GM19193 (cell line): ENCODE results near the gene SREBF2.

Experiments
- POLR2A ChIP-seq: IDR thresholded peaks from 4 replicates; pipeline ENCODE4 v1.6.1; 2011; ENCODE audit not compliant: insufficient read depth, insufficient read length; ENCODE audit errors: extremely low read depth

Gene SREBF2

DNA sequence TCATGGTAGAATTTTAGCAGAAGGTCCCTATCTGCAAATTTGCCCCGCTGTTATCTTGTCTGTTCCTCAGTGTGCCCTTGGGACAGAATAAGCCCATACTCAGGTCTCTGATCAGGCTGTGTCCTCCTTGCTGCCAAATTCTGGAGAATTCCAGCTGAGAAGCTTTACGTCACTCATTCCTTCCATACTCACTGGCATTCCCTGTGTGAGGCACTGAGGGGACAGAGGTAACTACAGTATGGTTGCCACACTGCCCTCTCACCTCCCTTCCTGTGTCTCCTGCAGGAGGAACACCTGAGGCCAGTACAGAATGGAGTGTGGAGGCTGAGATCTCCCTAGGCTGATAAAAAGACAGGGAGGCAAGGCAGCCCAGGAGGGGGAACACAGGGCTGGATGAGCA is 50.5 kb downstream of the SREBF2 start:
- TF ChIP-seq POLR2A = peak; percentile 13

DNA sequence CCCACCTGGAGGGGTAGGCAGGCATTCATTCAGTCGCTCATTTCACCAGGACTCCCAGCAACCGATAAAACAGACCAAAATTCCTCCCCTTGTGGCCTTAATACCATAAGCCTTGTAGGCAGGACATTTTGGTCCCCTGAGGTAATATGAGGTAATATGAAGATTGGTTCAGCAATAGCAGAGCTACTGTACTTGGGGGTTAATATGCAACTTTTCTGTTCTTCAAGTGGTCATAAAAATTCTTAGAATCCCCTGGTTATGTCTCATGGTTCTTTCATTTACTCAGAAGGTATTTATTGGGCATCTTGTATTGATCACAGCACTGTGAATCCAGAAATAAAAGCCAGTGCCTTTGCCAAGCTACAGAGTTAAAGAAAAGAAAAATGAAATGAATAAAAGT is 52.2 kb downstream of the SREBF2 start:
- no peak for TF ChIP-seq POLR2A

GRCh38 chr22:41885516-41885915 is 52.6 kb downstream of the SREBF2 start:
- no peak for TF ChIP-seq POLR2A

- no peak for TF ChIP-seq POLR2A
These were observed 55.8 kb downstream of the SREBF2 start for GRCh38 chr22:41888627-41889200.

GRCh38 chr22:41891407-41891806 is 58.5 kb downstream of the SREBF2 start:
- no peak for TF ChIP-seq POLR2A

- no peak for TF ChIP-seq POLR2A
These were observed 59.8 kb downstream of the SREBF2 start for GRCh38 chr22:41892721-41893120.

- TF ChIP-seq POLR2A = no peak
These were observed 60.9 kb downstream of the SREBF2 start for GRCh38 chr22:41893591-41894375.

GRCh38 chr22:41898645-41899044 is 65.7 kb downstream of the SREBF2 start:
- TF ChIP-seq POLR2A = no peak

DNA sequence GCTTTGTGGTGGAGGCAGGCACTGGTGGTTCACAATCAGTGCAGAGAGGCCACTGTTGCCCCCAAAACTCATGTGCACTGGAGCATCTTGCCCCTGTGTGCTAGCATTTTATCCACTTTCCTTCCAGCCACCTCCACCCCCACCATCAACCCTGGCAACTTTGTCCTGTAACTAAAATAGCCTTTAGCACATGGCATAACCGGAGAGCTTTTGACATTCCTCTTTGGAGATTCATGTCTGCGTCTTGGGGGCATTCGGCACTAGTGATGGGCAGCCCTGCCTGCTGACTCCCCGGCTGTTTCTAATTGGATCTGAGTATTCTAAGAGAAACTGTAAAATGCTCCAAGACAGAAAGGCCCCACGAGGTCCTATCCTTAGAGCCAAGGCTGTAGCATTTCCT is 66.2 kb downstream of the SREBF2 start:
- no peak for TF ChIP-seq POLR2A

DNA sequence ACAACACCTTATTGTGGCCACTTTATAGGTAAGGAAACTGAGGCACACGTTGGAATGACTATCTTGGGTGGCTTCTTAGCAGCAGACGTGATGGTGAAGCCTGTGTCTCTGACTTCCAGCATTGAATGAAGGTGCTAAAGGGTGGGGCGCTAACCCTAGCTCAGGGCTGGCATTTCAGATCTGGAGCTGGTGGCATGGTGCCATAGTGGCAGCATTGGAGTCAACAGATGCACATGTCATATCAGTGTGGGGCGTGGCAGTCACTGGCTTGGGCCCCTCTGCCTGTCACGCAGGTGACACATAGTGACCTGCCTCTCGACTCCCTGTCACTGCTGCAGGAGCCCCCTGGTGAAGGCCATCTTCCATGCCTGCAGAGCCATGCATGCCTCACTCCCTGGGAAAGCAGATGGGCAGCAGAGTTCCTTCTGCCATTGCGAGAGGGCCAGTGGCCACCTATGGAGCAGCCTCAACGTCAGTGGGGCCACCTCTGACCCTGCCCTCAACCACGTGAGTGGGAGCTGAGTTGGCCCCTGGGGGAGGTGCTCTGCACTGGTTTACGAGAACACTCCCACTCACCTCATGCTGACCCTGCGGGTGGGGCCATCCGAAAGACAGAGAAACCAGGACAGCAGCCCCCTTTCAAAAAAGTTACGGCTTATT is 67.2 kb downstream of the SREBF2 start:
- no peak for TF ChIP-seq POLR2A

DNA sequence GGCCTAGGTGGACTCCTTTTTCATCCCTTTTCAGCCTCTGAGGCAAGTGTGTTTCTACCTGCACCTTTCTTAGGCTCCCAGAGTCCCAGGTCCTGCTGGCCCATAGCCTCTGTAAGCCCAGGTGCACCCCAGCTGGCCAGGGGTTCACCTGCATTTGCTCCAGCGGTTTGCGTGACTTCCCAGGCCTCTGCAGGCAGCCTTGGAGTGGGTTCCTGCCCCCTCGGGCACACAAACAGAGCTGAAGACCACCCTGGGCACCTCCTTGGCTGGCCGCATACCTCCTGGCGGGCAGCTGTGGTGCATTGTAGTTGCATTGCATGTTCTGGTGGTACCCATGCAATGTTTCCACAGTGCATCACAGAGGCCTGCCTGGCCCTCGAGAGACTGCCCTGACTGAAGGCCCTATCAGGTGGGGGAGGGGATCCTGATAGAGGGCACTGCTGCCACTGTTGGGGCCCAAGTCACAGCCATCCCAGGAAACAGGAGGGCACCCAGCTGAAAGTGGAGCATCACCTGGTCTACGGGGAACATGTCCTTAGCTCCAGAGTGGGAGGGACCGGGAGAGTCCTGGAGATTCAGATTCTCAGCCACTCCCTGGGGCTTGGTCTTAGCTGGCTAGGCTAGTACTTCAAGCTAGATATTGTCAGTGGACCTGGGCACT is 67.9 kb downstream of the SREBF2 start:
- no peak for TF ChIP-seq POLR2A

DNA sequence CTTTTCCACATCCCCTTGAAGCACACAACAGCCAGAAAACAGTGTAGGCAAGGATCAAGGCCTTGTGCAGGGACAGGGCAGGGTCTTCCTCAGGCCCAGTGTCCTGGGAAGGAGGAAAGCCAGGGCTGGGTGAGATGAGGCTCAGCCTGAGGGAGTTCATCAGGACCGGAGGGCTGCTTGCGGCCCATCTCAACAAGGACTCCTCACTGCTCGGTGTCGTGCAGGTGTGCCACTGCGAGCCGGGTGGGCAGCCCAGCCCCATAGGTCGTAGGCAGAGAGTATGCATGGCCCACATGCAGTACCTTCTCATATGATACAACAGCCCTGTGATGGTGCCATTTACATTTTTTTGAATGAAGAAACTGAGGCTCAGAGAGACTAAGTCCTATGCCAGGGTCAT is 69.1 kb downstream of the SREBF2 start:
- peak; percentile 42 for TF ChIP-seq POLR2A

DNA sequence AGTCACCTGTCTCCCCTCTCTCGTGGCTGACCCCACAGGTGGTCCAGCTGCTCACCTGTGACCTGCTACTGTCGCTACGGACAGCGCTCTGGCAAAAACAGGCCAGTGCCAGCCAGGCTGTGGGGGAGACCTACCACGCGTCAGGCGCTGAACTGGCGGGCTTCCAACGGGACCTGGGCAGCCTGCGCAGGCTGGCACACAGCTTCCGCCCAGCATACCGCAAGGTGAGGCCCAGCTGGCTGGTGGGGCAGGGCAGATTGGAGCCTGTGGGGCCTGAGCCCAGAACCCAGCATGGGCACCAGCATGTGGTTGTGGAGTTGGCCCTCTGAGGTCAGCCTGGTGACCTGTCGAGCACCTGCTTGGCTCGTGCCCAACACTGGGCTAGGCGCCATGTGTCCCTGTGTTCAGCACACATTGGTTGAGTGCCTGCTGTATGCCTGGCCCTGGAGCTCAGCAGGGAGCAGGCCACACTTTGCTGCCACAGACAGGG is 70.1 kb downstream of the SREBF2 start:
- no peak for TF ChIP-seq POLR2A

GRCh38 chr22:41904450-41905410 is 71.8 kb downstream of the SREBF2 start:
- TF ChIP-seq POLR2A = no peak
